SK-N-SH (cell line): ENCODE measurements around the gene GGTLC2. TPM values are rescaled to one million over a fixed set of nuclear protein-coding genes. Genes with fewer than 3 reads are reported as not detected.

Source experiments
- CTCF ChIA-PET: fragments of 300-600, 350-600 bp; formaldehyde crosslinking; extraction: SDS; loops from one replicate; lab custom pipeline; 2021; lab: Yijun Ruan, JAX
- POLR2A ChIA-PET: fragments of 350-600 bp; sonication (Branson Sonifier 250); formaldehyde crosslinking; extraction: SDS; loops from one replicate; lab custom pipeline; 2020; ENCODE audit warnings: antibody characterized with exemption, inconsistent platforms; lab: Yijun Ruan, JAX
- DNase-seq: peaks from one replicate; pipeline ENCODE4 v3.0.0; 2012
- H2AFZ ChIP-seq: fragments of 200-600 bp; sonication (generic); 2 replicates; pipeline ENCODE4 v1.8.1; 2016; ENCODE audit warnings: antibody characterized with exemption, mild to moderate bottlenecking, low read depth
- H3F3A ChIP-seq: fragments of 200-600 bp; sonication (generic); replicated peaks from 2 replicates; pipeline ENCODE3; 2016; ENCODE audit warnings: antibody characterized with exemption, mild to moderate bottlenecking; ENCODE audit not compliant: insufficient read depth
- H3K27ac ChIP-seq, 2 experiments: fragments of 200-500 bp in 1 of 2; fragments of 200-600 bp in 1 of 2; sonication (Bioruptor generic) in 1 of 2; sonication (generic), shearing (Covaris generic) in 1 of 2; 2 replicates each; pipeline versions ENCODE4 v1.5.1 to v1.6.1; 2014 to 2016; ENCODE audit warnings: low read depth in 2 of 2, inconsistent platforms in 1 of 2, low read length in 1 of 2, mild to moderate bottlenecking in 1 of 2, mixed read lengths in 1 of 2
- H3K27me3 ChIP-seq: fragments of 200-600 bp; sonication (generic), shearing (Covaris generic); 2 replicates; pipeline ENCODE4 v1.6.1; 2016; ENCODE audit warnings: mixed run types; ENCODE audit not compliant: insufficient read depth
- H3K36me3 ChIP-seq, 2 experiments: fragments of 200-500 bp in 1 of 2; fragments of 200-600 bp in 1 of 2; sonication (Bioruptor generic) in 1 of 2; sonication (generic) in 1 of 2; replicated peaks in 1 of 2; 2 replicates each; pipeline versions ENCODE3 to v1.5.1; 2014 to 2016; ENCODE audit warnings: low read length in 1 of 2, mild to moderate bottlenecking in 1 of 2; ENCODE audit not compliant: insufficient read depth in 2 of 2, control insufficient read depth in 1 of 2
- H3K4me1 ChIP-seq, 2 experiments: fragments of 200-500 bp in 1 of 2; fragments of 200-600 bp in 1 of 2; sonication (Bioruptor generic) in 1 of 2; sonication (generic), shearing (Covaris generic) in 1 of 2; 2 replicates each; pipeline versions ENCODE4 v1.5.1 to v1.6.1; 2014 to 2016; ENCODE audit warnings: low read depth in 1 of 2, low read length in 1 of 2, mixed run types in 1 of 2; ENCODE audit not compliant: insufficient read depth in 2 of 2, control insufficient read depth in 1 of 2
- H3K4me2 ChIP-seq: fragments of 200-600 bp; sonication (generic), shearing (Covaris generic); 2 replicates; pipeline ENCODE4 v1.6.1; 2017; ENCODE audit warnings: mixed run types
- H3K4me3 ChIP-seq, 2 experiments: fragments of 200-500 bp in 1 of 2; fragments of 200-600 bp in 1 of 2; sonication (Bioruptor generic) in 1 of 2; sonication (generic), shearing (Covaris generic) in 1 of 2; 2 replicates each; pipeline versions ENCODE4 v1.5.1 to v1.8.1; 2014 to 2016; ENCODE audit warnings: low read depth in 2 of 2, inconsistent platforms in 1 of 2, low read length in 1 of 2, mild to moderate bottlenecking in 1 of 2, mixed read lengths in 1 of 2, moderate library complexity in 1 of 2
- H3K79me2 ChIP-seq: fragments of 200-600 bp; sonication (generic); 2 replicates; pipeline ENCODE4 v1.8.1; 2017; ENCODE audit warnings: mild to moderate bottlenecking; ENCODE audit not compliant: insufficient read depth
- H3K9ac ChIP-seq: fragments of 200-600 bp; sonication (generic); 2 replicates; pipeline ENCODE4 v1.6.1; 2017; ENCODE audit warnings: mixed run types
- H3K9me2 ChIP-seq: fragments of 200-600 bp; sonication (generic); 2 replicates; pipeline ENCODE4 v1.6.1; 2017; ENCODE audit warnings: mixed run types
- H3K9me3 ChIP-seq: fragments of 200-600 bp; sonication (generic); 2 replicates; pipeline ENCODE4 v1.6.1; 2017; ENCODE audit warnings: mixed run types, mild to moderate bottlenecking, moderate library complexity
- H4K20me1 ChIP-seq: fragments of 200-600 bp; sonication (generic); 2 replicates; pipeline ENCODE4 v1.6.1; 2017; ENCODE audit warnings: mild to moderate bottlenecking, mixed run types; ENCODE audit not compliant: insufficient read depth
- ELF1 ChIP-seq: IDR thresholded peaks from 2 replicates; pipeline ENCODE4 v1.4.0; 2012
- EP300 ChIP-seq, 2 experiments: IDR thresholded peaks; 2 replicates each; pipeline versions ENCODE4 v1.4.0 to v1.6.1; 2012; ENCODE audit warnings: borderline replicate concordance in 1 of 2, low read depth in 1 of 2, low read length in 1 of 2
- GATA2 ChIP-seq: sonication (generic); formaldehyde crosslinking; IDR thresholded peaks from 2 replicates; pipeline ENCODE4 v1.5.0; 2020; ENCODE audit warnings: mild to moderate bottlenecking, missing genetic modification reagents
- MEF2A ChIP-seq: IDR thresholded peaks from 2 replicates; pipeline ENCODE4 v1.4.0; 2012; ENCODE audit warnings: low read depth, borderline replicate concordance
- MXI1 ChIP-seq: IDR thresholded peaks from 2 replicates; pipeline ENCODE4 v1.6.1; 2012; ENCODE audit warnings: mild to moderate bottlenecking, low read depth, low read length, improper control_type of control experiment
- NRF1 ChIP-seq: IDR thresholded peaks from 2 replicates; pipeline ENCODE4 v1.6.1; 2012; ENCODE audit warnings: low read depth, mild to moderate bottlenecking, low read length
- POLR2AphosphoS5 ChIP-seq: IDR thresholded peaks from 2 replicates; pipeline ENCODE4 v1.6.1; 2012; ENCODE audit warnings: low read depth, low read length
- RAD21 ChIP-seq: IDR thresholded peaks from 2 replicates; pipeline ENCODE4 v1.6.1; 2012; ENCODE audit warnings: mild to moderate bottlenecking, low read length
- RFX5 ChIP-seq: IDR thresholded peaks from 2 replicates; pipeline ENCODE4 v1.6.1; 2012; ENCODE audit warnings: mild to moderate bottlenecking, improper control_type of control experiment, low read length
- RXRA ChIP-seq: IDR thresholded peaks from 2 replicates; pipeline ENCODE4 v1.4.0; 2012; ENCODE audit warnings: low read depth, mild to moderate bottlenecking, borderline replicate concordance
- SMC3 ChIP-seq: IDR thresholded peaks from 2 replicates; pipeline ENCODE4 v1.6.1; 2012; ENCODE audit warnings: low read depth, low read length, improper control_type of control experiment
- TAF1 ChIP-seq: IDR thresholded peaks from 2 replicates; pipeline ENCODE4 v1.6.1; 2012; ENCODE audit warnings: low read depth, mild to moderate bottlenecking, low read length, moderate library complexity, borderline replicate concordance
- TCF12 ChIP-seq: IDR thresholded peaks from 2 replicates; pipeline ENCODE4 v1.4.0; 2012
- TEAD4 ChIP-seq: IDR thresholded peaks from 2 replicates; pipeline ENCODE4 v1.4.0; 2012; ENCODE audit warnings: mild to moderate bottlenecking, borderline replicate concordance; ENCODE audit not compliant: insufficient read depth
- YY1 ChIP-seq: IDR thresholded peaks from 2 replicates; pipeline ENCODE4 v1.4.0; 2012; ENCODE audit warnings: low read depth, mild to moderate bottlenecking
- WGBS: methylation state at CpG from one replicate; pipeline ENCODE4 v1.1.6; 2017; ENCODE audit warnings: low lambda C conversion rate; 5-methylcytosine and 5-hydroxymethylcytosine counted together
- polyA plus RNA-seq, 3 experiments: library from polyadenylated mRNA; depleted of rRNA; stranded (reverse); fragments of >200 nt; gene quantifications; 2 replicates each; pipeline ENCODE4 v1.2.3, GENCODE V29; 2012
- TF ChIP-seq, protein P1 (sequence below): IDR thresholded peaks from 2 replicates; pipeline ENCODE4 v1.4.0; 2012; ENCODE audit warnings: low read depth, borderline replicate concordance
- TF ChIP-seq, protein P2 (sequence below): fragments of 200-600 bp; sonication (generic); IDR thresholded peaks from 2 replicates; pipeline ENCODE4 v1.6.1; 2017; ENCODE audit warnings: antibody characterized with exemption, mild to moderate bottlenecking, moderate library complexity
- TF ChIP-seq, protein P3 (sequence below): fragments of 150-350 bp; IDR thresholded peaks from 2 replicates; pipeline ENCODE4 v1.6.1; 2017; ENCODE audit warnings: antibody characterized with exemption, low read length, low read depth, borderline replicate concordance
- TF ChIP-seq, protein P4 (sequence below): IDR thresholded peaks from 2 replicates; pipeline ENCODE4 v1.6.1; 2012; ENCODE audit warnings: mild to moderate bottlenecking, low read depth, low read length, moderate library complexity
- TF ChIP-seq, protein P5 (sequence below): fragments of 150-350 bp; IDR thresholded peaks from 2 replicates; pipeline ENCODE4 v1.6.1; 2016; ENCODE audit warnings: mild to moderate bottlenecking, low read depth, low read length

GGTLC2 gene
- polyA plus RNA-seq, 1 of the 3 experiments (the other 2 are of a cell fraction), result not detected

DNA sequence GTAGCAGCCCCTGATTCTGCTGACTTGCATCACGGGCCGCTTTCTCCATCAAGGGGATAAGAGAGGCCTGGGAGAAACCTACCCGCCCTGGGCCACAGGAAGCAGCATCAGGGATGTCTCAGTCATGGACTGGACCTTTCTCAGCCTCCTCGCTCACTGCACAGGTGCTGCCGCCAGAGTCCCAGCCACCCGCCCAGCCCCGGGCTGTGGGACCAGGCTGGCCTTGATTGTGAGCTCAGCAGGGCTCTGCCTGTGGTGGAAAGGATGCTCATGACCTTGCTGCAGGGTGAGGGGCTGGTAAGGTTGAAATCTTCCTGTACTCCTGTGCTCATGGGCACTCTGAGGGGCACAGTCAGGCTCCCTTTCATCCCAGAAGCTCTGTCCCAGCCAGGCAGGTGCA lies 26.0 kb upstream of the GGTLC2 start:
- WGBS, result 31% methylated on average over 4 of the region's 7 CpGs
- H3K4me1 ChIP-seq, result no peaks in the 10 kb centered on the region
- H2AFZ ChIP-seq, result no peak overlapping the region
- no peaks in the 10 kb centered on the region for H3F3A ChIP-seq
- H3K9me3 ChIP-seq, result no peaks in the 10 kb centered on the region
- no peaks in the 10 kb centered on the region for H3K79me2 ChIP-seq
- H3K4me3 ChIP-seq, result no peak overlapping the region
- CTCF ChIA-PET, result interaction anchor here (1.2 to 2.4 kb wide), 4 partner anchors 27 to 266 kb away, joined by 3 to 8 read pairs (median 7); partner anchors contain the start of gene PRAME
- H3K27ac ChIP-seq, result no peak overlapping the region
- POLR2A ChIA-PET, result interaction anchor here (0.8 kb wide), 1 partner anchor 68 kb away, joined by 3 read pairs; no protein-coding TSS in a partner anchor
- H3K9me2 ChIP-seq, result no peaks in the 10 kb centered on the region
- H3K4me2 ChIP-seq, result no peak overlapping the region
- H3K9ac ChIP-seq, result no peak overlapping the region
- H3K27me3 ChIP-seq, result no peaks in the 10 kb centered on the region; the same call in 1 of the 2 replicates
- no peak for TF ChIP-seq TCF12
- TF ChIP-seq TAF1, result no peak
- TF ChIP-seq ELF1, result no peak
- TF ChIP-seq, protein P1, sequence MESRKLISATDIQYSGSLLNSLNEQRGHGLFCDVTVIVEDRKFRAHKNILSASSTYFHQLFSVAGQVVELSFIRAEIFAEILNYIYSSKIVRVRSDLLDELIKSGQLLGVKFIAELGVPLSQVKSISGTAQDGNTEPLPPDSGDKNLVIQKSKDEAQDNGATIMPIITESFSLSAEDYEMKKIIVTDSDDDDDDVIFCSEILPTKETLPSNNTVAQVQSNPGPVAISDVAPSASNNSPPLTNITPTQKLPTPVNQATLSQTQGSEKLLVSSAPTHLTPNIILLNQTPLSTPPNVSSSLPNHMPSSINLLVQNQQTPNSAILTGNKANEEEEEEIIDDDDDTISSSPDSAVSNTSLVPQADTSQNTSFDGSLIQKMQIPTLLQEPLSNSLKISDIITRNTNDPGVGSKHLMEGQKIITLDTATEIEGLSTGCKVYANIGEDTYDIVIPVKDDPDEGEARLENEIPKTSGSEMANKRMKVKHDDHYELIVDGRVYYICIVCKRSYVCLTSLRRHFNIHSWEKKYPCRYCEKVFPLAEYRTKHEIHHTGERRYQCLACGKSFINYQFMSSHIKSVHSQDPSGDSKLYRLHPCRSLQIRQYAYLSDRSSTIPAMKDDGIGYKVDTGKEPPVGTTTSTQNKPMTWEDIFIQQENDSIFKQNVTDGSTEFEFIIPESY, result no peak
- TF ChIP-seq POLR2AphosphoS5, result no peak
- TF ChIP-seq, protein P2, sequence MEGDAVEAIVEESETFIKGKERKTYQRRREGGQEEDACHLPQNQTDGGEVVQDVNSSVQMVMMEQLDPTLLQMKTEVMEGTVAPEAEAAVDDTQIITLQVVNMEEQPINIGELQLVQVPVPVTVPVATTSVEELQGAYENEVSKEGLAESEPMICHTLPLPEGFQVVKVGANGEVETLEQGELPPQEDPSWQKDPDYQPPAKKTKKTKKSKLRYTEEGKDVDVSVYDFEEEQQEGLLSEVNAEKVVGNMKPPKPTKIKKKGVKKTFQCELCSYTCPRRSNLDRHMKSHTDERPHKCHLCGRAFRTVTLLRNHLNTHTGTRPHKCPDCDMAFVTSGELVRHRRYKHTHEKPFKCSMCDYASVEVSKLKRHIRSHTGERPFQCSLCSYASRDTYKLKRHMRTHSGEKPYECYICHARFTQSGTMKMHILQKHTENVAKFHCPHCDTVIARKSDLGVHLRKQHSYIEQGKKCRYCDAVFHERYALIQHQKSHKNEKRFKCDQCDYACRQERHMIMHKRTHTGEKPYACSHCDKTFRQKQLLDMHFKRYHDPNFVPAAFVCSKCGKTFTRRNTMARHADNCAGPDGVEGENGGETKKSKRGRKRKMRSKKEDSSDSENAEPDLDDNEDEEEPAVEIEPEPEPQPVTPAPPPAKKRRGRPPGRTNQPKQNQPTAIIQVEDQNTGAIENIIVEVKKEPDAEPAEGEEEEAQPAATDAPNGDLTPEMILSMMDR, result no peak
- no peak for TF ChIP-seq GATA2 (CRISPR knock-in tag)
- no peak for TF ChIP-seq MEF2A
- TF ChIP-seq RXRA, result no peak
- TF ChIP-seq SMC3, result no peak
- no peak for TF ChIP-seq YY1
- TF ChIP-seq, protein P3, sequence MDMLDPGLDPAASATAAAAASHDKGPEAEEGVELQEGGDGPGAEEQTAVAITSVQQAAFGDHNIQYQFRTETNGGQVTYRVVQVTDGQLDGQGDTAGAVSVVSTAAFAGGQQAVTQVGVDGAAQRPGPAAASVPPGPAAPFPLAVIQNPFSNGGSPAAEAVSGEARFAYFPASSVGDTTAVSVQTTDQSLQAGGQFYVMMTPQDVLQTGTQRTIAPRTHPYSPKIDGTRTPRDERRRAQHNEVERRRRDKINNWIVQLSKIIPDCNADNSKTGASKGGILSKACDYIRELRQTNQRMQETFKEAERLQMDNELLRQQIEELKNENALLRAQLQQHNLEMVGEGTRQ, result no peak
- no peak for TF ChIP-seq RAD21
- TF ChIP-seq NRF1, result no peak
- TF ChIP-seq, protein P4, sequence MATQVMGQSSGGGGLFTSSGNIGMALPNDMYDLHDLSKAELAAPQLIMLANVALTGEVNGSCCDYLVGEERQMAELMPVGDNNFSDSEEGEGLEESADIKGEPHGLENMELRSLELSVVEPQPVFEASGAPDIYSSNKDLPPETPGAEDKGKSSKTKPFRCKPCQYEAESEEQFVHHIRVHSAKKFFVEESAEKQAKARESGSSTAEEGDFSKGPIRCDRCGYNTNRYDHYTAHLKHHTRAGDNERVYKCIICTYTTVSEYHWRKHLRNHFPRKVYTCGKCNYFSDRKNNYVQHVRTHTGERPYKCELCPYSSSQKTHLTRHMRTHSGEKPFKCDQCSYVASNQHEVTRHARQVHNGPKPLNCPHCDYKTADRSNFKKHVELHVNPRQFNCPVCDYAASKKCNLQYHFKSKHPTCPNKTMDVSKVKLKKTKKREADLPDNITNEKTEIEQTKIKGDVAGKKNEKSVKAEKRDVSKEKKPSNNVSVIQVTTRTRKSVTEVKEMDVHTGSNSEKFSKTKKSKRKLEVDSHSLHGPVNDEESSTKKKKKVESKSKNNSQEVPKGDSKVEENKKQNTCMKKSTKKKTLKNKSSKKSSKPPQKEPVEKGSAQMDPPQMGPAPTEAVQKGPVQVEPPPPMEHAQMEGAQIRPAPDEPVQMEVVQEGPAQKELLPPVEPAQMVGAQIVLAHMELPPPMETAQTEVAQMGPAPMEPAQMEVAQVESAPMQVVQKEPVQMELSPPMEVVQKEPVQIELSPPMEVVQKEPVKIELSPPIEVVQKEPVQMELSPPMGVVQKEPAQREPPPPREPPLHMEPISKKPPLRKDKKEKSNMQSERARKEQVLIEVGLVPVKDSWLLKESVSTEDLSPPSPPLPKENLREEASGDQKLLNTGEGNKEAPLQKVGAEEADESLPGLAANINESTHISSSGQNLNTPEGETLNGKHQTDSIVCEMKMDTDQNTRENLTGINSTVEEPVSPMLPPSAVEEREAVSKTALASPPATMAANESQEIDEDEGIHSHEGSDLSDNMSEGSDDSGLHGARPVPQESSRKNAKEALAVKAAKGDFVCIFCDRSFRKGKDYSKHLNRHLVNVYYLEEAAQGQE, result no peak
- TF ChIP-seq RFX5, result no peak
- no peak for TF ChIP-seq TEAD4
- TF ChIP-seq, protein P5, sequence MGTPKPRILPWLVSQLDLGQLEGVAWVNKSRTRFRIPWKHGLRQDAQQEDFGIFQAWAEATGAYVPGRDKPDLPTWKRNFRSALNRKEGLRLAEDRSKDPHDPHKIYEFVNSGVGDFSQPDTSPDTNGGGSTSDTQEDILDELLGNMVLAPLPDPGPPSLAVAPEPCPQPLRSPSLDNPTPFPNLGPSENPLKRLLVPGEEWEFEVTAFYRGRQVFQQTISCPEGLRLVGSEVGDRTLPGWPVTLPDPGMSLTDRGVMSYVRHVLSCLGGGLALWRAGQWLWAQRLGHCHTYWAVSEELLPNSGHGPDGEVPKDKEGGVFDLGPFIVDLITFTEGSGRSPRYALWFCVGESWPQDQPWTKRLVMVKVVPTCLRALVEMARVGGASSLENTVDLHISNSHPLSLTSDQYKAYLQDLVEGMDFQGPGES, result no peak
- no peak for TF ChIP-seq MXI1
- TF ChIP-seq EP300 (IDR thresholded peaks at IDR 0.05; ENCODE audit: borderline replicate concordance in 1 of 2, low read depth in 1 of 2, low read length in 1 of 2), result no peak
- DNase-seq, result no peak
- H3K36me3 ChIP-seq, result no peaks in the 10 kb centered on the region
- H4K20me1 ChIP-seq, result no peaks in the 10 kb centered on the region
